ENCODE measurements around the gene LRRTM4.

LRRTM4 gene

DNA sequence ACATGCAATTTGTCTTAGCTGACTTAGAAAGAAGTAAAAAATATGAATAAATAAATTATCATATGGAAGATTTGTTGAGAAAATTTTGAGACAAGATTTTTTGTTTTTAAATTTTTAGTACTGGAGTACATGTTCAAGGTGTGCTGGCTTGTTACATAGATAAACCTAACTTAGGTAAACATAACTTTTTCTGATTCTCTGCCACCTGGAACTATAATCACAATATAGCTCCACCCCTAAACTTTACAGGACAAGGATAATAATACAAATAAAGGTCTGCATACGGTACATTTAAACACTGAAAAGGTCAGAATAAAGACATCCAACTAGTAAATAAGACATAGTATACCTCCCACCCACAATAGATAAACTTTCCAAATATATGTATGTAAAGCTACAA lies 330.5 kb downstream of the LRRTM4 start:
- H4K20me1 ChIP-seq (ENCODE audit: insufficient read depth, low read length), result no peaks in the 10 kb centered on the region
- no peaks in the 10 kb centered on the region for H3K4me1 ChIP-seq (ENCODE audit: insufficient read depth, low read length, severe bottlenecking)
- H3K79me2 ChIP-seq (ENCODE audit: insufficient read depth, low read length), result no peaks in the 10 kb centered on the region
- H2AFZ ChIP-seq (ENCODE audit: low read length), result no peak overlapping the region
- no peak overlapping the region for H3K4me3 ChIP-seq (ENCODE audit: low read depth, low read length, poor library complexity, severe bottlenecking)
- H3K27ac ChIP-seq (ENCODE audit: low read depth, low read length, poor library complexity, severe bottlenecking), result no peak overlapping the region
- H3K27me3 ChIP-seq (ENCODE audit: insufficient read depth, low read length), result no peaks in the 10 kb centered on the region
- TF ChIP-seq, protein P1, sequence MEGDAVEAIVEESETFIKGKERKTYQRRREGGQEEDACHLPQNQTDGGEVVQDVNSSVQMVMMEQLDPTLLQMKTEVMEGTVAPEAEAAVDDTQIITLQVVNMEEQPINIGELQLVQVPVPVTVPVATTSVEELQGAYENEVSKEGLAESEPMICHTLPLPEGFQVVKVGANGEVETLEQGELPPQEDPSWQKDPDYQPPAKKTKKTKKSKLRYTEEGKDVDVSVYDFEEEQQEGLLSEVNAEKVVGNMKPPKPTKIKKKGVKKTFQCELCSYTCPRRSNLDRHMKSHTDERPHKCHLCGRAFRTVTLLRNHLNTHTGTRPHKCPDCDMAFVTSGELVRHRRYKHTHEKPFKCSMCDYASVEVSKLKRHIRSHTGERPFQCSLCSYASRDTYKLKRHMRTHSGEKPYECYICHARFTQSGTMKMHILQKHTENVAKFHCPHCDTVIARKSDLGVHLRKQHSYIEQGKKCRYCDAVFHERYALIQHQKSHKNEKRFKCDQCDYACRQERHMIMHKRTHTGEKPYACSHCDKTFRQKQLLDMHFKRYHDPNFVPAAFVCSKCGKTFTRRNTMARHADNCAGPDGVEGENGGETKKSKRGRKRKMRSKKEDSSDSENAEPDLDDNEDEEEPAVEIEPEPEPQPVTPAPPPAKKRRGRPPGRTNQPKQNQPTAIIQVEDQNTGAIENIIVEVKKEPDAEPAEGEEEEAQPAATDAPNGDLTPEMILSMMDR (IDR thresholded peaks at IDR 0.05; ENCODE audit: low read length), result no peak
- no peak for TF ChIP-seq EZH2 (IDR thresholded peaks at IDR 0.05; ENCODE audit: borderline replicate concordance, low read length)
- H3K36me3 ChIP-seq (ENCODE audit: insufficient read depth, low read length), result no peaks in the 10 kb centered on the region
- H3K9ac ChIP-seq (ENCODE audit: low read length), result no peak overlapping the region
- no peaks in the 10 kb centered on the region for H3K9me3 ChIP-seq (ENCODE audit: low read length)
- H3K9me2 ChIP-seq (ENCODE audit: low read depth, low read length), result no peaks in the 10 kb centered on the region
- H3K4me2 ChIP-seq (ENCODE audit: low read length), result no peak overlapping the region
- no peaks in the 10 kb centered on the region for H3F3A ChIP-seq (ENCODE audit: insufficient read depth, low read length)

- Histone ChIP-seq H3K27ac (ENCODE audit: low read depth, low read length, poor library complexity, severe bottlenecking) (no peak overlapping the region), H4K20me1 (ENCODE audit: insufficient read depth, low read length) (no peaks in the 10 kb centered on the region), H3K9ac (ENCODE audit: low read length) (no peak overlapping the region), H3K79me2 (ENCODE audit: insufficient read depth, low read length) (no peaks in the 10 kb centered on the region), H3K4me3 (ENCODE audit: low read depth, low read length, poor library complexity, severe bottlenecking) (no peak overlapping the region), H3K9me2 (ENCODE audit: low read depth, low read length) (no peaks in the 10 kb centered on the region), H3K4me2 (ENCODE audit: low read length) (no peak overlapping the region), H2AFZ (ENCODE audit: low read length) (no peak overlapping the region), H3K27me3 (ENCODE audit: insufficient read depth, low read length) (no peaks in the 10 kb centered on the region), H3F3A (ENCODE audit: insufficient read depth, low read length) (no peaks in the 10 kb centered on the region), H3K9me3 (ENCODE audit: low read length) (no peaks in the 10 kb centered on the region), H3K36me3 (ENCODE audit: insufficient read depth, low read length) (no peaks in the 10 kb centered on the region), H3K4me1 (ENCODE audit: insufficient read depth, low read length, severe bottlenecking) (no peaks in the 10 kb centered on the region)
- TF ChIP-seq EZH2 (IDR thresholded peaks at IDR 0.05; ENCODE audit: borderline replicate concordance, low read length), result no peak
- TF ChIP-seq, protein P1 (IDR thresholded peaks at IDR 0.05; ENCODE audit: low read length), result no peak
Measured at GRCh38 chr2:77190721-77191346, 331.3 kb downstream of the LRRTM4 start.

DNA sequence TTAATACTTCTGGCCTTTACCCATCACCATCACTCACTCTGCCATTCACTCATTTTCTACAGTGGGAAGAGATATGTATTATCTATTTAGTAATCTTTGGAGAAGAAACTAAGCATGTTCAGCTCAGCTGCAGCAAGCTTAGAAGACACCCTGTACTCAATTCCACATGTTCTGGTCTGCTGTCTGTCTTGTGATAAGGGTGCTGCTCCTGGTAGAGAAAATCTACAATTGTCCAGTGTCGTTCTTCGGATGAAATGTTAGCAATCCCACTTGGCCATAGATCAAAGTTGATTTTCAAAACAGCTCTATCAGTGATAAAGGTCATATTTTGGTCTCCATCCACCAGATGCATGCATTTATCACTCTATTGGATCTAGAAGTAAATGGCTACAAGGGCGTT lies 337.1 kb downstream of the LRRTM4 start:
- H4K20me1 ChIP-seq (ENCODE audit: insufficient read depth, low read length), result no peaks in the 10 kb centered on the region
- H3K4me3 ChIP-seq (ENCODE audit: low read depth, low read length, poor library complexity, severe bottlenecking), result no peak overlapping the region
- no peaks in the 10 kb centered on the region for H3K9me3 ChIP-seq (ENCODE audit: low read length)
- no peak overlapping the region for H3K9ac ChIP-seq (ENCODE audit: low read length)
- no peak overlapping the region for H3K4me2 ChIP-seq (ENCODE audit: low read length)
- no peaks in the 10 kb centered on the region for H3F3A ChIP-seq (ENCODE audit: insufficient read depth, low read length)
- H3K79me2 ChIP-seq (ENCODE audit: insufficient read depth, low read length), result no peaks in the 10 kb centered on the region
- no peaks in the 10 kb centered on the region for H3K36me3 ChIP-seq (ENCODE audit: insufficient read depth, low read length)
- H3K9me2 ChIP-seq (ENCODE audit: low read depth, low read length), result no peaks in the 10 kb centered on the region
- no peaks in the 10 kb centered on the region for H3K4me1 ChIP-seq (ENCODE audit: insufficient read depth, low read length, severe bottlenecking)
- no peaks in the 10 kb centered on the region for H3K27me3 ChIP-seq (ENCODE audit: insufficient read depth, low read length)
- H3K27ac ChIP-seq (ENCODE audit: low read depth, low read length, poor library complexity, severe bottlenecking), result no peak overlapping the region
- H2AFZ ChIP-seq (ENCODE audit: low read length), result no peak overlapping the region
- no peak for TF ChIP-seq EZH2 (IDR thresholded peaks at IDR 0.05; ENCODE audit: borderline replicate concordance, low read length)
- TF ChIP-seq, protein P1 (IDR thresholded peaks at IDR 0.05; ENCODE audit: low read length), result no peak

Measured in OCI-LY1 (cell line).